OCI-LY3 (cell line): Measurements from ENCODE around the gene SYNJ1.

Experiments used
- EZH2phosphoT487 ChIP-seq: fragments of 200-600 bp; shearing (Covaris generic); IDR thresholded peaks from 2 replicates; pipeline ENCODE4 v1.6.1; 2018; ENCODE audit warnings: antibody characterized with exemption, mixed run types, low read depth
- TF ChIP-seq, protein P1 (sequence below): fragments of 200-600, 300-600 bp; sonication (generic); IDR thresholded peaks from 2 replicates; pipeline ENCODE4 v1.5.1; 2014; ENCODE audit warnings: antibody characterized with exemption, low read length, low read depth

DNA sequence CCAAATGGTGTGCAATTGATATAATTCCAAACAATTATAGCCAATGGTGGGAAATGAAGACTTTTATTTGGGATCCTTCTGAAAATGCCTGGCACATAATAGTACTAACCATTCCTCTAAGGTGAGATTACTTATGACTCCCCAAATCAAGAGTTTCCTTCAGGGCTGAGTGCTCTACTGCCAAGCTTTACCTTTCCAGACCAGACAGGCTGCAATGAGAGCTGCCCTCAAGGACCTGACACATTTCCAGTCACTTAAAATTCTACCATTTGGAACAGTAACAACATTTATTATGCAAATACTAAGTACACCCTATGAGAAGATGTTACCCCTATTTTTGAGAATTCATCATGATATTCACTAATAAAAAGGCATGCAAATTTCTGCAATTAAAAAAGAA lies 22.6 kb upstream of the SYNJ1 start:
- TF ChIP-seq, protein P1, sequence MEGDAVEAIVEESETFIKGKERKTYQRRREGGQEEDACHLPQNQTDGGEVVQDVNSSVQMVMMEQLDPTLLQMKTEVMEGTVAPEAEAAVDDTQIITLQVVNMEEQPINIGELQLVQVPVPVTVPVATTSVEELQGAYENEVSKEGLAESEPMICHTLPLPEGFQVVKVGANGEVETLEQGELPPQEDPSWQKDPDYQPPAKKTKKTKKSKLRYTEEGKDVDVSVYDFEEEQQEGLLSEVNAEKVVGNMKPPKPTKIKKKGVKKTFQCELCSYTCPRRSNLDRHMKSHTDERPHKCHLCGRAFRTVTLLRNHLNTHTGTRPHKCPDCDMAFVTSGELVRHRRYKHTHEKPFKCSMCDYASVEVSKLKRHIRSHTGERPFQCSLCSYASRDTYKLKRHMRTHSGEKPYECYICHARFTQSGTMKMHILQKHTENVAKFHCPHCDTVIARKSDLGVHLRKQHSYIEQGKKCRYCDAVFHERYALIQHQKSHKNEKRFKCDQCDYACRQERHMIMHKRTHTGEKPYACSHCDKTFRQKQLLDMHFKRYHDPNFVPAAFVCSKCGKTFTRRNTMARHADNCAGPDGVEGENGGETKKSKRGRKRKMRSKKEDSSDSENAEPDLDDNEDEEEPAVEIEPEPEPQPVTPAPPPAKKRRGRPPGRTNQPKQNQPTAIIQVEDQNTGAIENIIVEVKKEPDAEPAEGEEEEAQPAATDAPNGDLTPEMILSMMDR, result no peak
- no peak for TF ChIP-seq EZH2phosphoT487
